Endothelial cell (in vitro differentiated cells): ENCODE results near the gene METTL25B. TPM values are rescaled to one million over a fixed set of nuclear protein-coding genes. Genes with fewer than 3 reads are reported as not detected.
A peak's percentile ranks its signal among the peaks of the same experiment; 100 is the strongest.

ENCODE experiments used
- DNase-seq: peaks from one replicate; pipeline ENCODE4 v3.0.0; 2021; ENCODE audit warnings: low spot score
- H3K27ac Mint-ChIP-seq: one replicate; pipeline ENCODE4 v1.8.0; 2021; ENCODE audit warnings: mixed read lengths, inconsistent platforms; ENCODE audit not compliant: unreplicated experiment
- H3K27me3 Mint-ChIP-seq: one replicate; pipeline ENCODE4 v1.8.0; 2021; ENCODE audit warnings: mild to moderate bottlenecking, moderate library complexity, mixed read lengths, inconsistent platforms; ENCODE audit not compliant: unreplicated experiment
- H3K36me3 Mint-ChIP-seq: one replicate; pipeline ENCODE4 v1.8.0; 2021; ENCODE audit warnings: mild to moderate bottlenecking, low read depth, mixed read lengths, inconsistent platforms; ENCODE audit not compliant: unreplicated experiment
- H3K4me1 Mint-ChIP-seq: one replicate; pipeline ENCODE4 v1.8.0; 2021; ENCODE audit warnings: mild to moderate bottlenecking, mixed read lengths, inconsistent platforms; ENCODE audit not compliant: unreplicated experiment
- H3K4me3 Mint-ChIP-seq: one replicate; pipeline ENCODE4 v1.8.0; 2021; ENCODE audit warnings: mild to moderate bottlenecking, mixed read lengths, inconsistent platforms; ENCODE audit not compliant: unreplicated experiment
- H3K9me3 Mint-ChIP-seq: one replicate; pipeline ENCODE4 v1.8.0; 2021; ENCODE audit warnings: mixed read lengths, inconsistent platforms; ENCODE audit not compliant: unreplicated experiment
- CTCF ChIP-seq: fragments of 200-600 bp; sonication (generic); IDR thresholded peaks from one replicate; pipeline ENCODE4 v1.5.0; 2021; ENCODE audit warnings: antibody characterized with exemption; ENCODE audit not compliant: unreplicated experiment
- long read RNA-seq: library from polyadenylated mRNA; unstranded; transcript quantifications from one replicate; pipeline ENCODE4 v2.0.0, GENCODE V29; 2020; ENCODE audit not compliant: unreplicated experiment
- total RNA-seq: library from RNA; stranded (reverse); fragmentation: NEBNext Ultra II Directional; extraction: Animal tissue kit (Norgen Biotek cat#: 25700); gene quantifications from one replicate; pipeline ENCODE4 v1.2.1, GENCODE V29; 2021; ENCODE audit not compliant: unreplicated experiment

METTL25B gene
- total RNA-seq: 19.3 TPM
- long read RNA-seq, transcript RRNAD1-201 (8 exons, 2,254 nt): major isoform, 5 of 8 reads
- long read RNA-seq, partial matches to known transcripts: 1 of 8 reads
- long read RNA-seq, other reads (novel, unspliced or antisense): 2 of 8 reads

GRCh38 chr1:156727926-156728598, at the start of gene METTL25B:
Gene METTL25B, plus strand, starts transcription at chr1:156728469. Its CDS starts 636 bp downstream, at chr1:156729105.
- peak within 1 kb of the TSS; percentile 99 for H3K27ac Mint-ChIP-seq
- H3K4me1 Mint-ChIP-seq: peaks cover 22% of the 10 kb centered on the region
- TF ChIP-seq CTCF: no peak
- H3K27me3 Mint-ChIP-seq: peaks cover 6% of the 10 kb centered on the region
- no peaks in the 10 kb centered on the region for H3K9me3 Mint-ChIP-seq
- H3K4me3 Mint-ChIP-seq: peak within 1 kb of the TSS; percentile 97
- DNase-seq: peak; percentile 77
- H3K36me3 Mint-ChIP-seq: peaks cover 22% of the 10 kb centered on the region

- DNase-seq: no peak
- no peak overlapping the region for H3K27ac Mint-ChIP-seq
- no peak for TF ChIP-seq CTCF
- no peaks in the 10 kb centered on the region for H3K9me3 Mint-ChIP-seq
- H3K4me1 Mint-ChIP-seq: peaks cover 18% of the 10 kb centered on the region
- peaks cover 12% of the 10 kb centered on the region for H3K27me3 Mint-ChIP-seq
- H3K36me3 Mint-ChIP-seq: peaks cover 5% of the 10 kb centered on the region
- no peak overlapping the region for H3K4me3 Mint-ChIP-seq
Measured at GRCh38 chr1:156680056-156680455, 48.2 kb upstream of the METTL25B start.

GRCh38 chr1:156681196-156681960, 46.9 kb upstream of the METTL25B start:
- Mint-ChIP-seq H3K27me3 (peaks cover 12% of the 10 kb centered on the region), H3K9me3 (no peaks in the 10 kb centered on the region), H3K4me3 (no peak overlapping the region), H3K4me1 (peaks cover 12% of the 10 kb centered on the region), H3K27ac (no peak overlapping the region), H3K36me3 (peaks cover 5% of the 10 kb centered on the region)
- no peak for TF ChIP-seq CTCF
- no peak for DNase-seq

GRCh38 chr1:156682166-156682890, 45.9 kb upstream of the METTL25B start:
- peaks cover 10% of the 10 kb centered on the region for H3K27me3 Mint-ChIP-seq
- peak; percentile 33 for DNase-seq
- TF ChIP-seq CTCF: no peak
- H3K9me3 Mint-ChIP-seq: no peaks in the 10 kb centered on the region
- no peak overlapping the region for H3K4me3 Mint-ChIP-seq
- H3K36me3 Mint-ChIP-seq: peaks cover 5% of the 10 kb centered on the region
- no peak overlapping the region for H3K27ac Mint-ChIP-seq
- H3K4me1 Mint-ChIP-seq: peaks cover 12% of the 10 kb centered on the region
